Activated CD8-positive, alpha-beta memory T cell treated with anti-CD3 and anti-CD28 coated beads, Interleukin-2, amount 50 U/mL, for 48 hours (primary cell): ENCODE data around the gene PYGM.
A peak's percentile ranks its signal among the peaks of the same experiment; 100 is the strongest.

Source experiments
- DNase-seq: peaks from one replicate; pipeline ENCODE4 v3.0.0-alpha.2; 2020

The PYGM gene

GRCh38 chr11:64729851-64730382 lies 29.9 kb downstream of the PYGM start:
- no peak for DNase-seq

GRCh38 chr11:64728757-64729365 lies 30.9 kb downstream of the PYGM start:
- no peak for DNase-seq

GRCh38 chr11:64726867-64727530 lies 32.8 kb downstream of the PYGM start:
- DNase-seq, result no peak

GRCh38 chr11:64726211-64726641 lies 33.5 kb downstream of the PYGM start:
- DNase-seq, result no peak

- DNase-seq, result no peak
Measured at GRCh38 chr11:64724863-64725532, 34.8 kb downstream of the PYGM start.

- DNase-seq, result no peak
Measured at GRCh38 chr11:64723907-64724862, 35.6 kb downstream of the PYGM start.

GRCh38 chr11:64723117-64723906 lies 36.5 kb downstream of the PYGM start, which contains the start of gene NRXN2:
Gene NRXN2, minus strand, starts transcription at chr11:64723197. Its CDS starts 9,498 bp downstream, at chr11:64713699.
- peak; percentile 93 for DNase-seq

- DNase-seq, result no peak
Measured at GRCh38 chr11:64722141-64723065, 37.4 kb downstream of the PYGM start.

- DNase-seq, result no peak
Measured at GRCh38 chr11:64721359-64721699, 38.4 kb downstream of the PYGM start.

GRCh38 chr11:64720640-64721358 lies 39.0 kb downstream of the PYGM start:
- DNase-seq, result no peak

GRCh38 chr11:64720167-64720566 lies 39.6 kb downstream of the PYGM start:
- no peak for DNase-seq

- no peak for DNase-seq
Measured at GRCh38 chr11:64719406-64719805, 40.4 kb downstream of the PYGM start.

GRCh38 chr11:64718780-64719124 lies 41.0 kb downstream of the PYGM start:
- DNase-seq, result no peak

- DNase-seq, result no peak
Measured at GRCh38 chr11:64718084-64718779, 41.5 kb downstream of the PYGM start.

GRCh38 chr11:64717268-64717578 lies 42.6 kb downstream of the PYGM start:
- no peak for DNase-seq

GRCh38 chr11:64716473-64717267 lies 43.1 kb downstream of the PYGM start:
- no peak for DNase-seq

- DNase-seq, result no peak
Measured at GRCh38 chr11:64715756-64716472, 43.9 kb downstream of the PYGM start.

GRCh38 chr11:64715110-64715509 lies 44.7 kb downstream of the PYGM start:
- DNase-seq, result no peak
